Lower leg skin (tissue), 4 donors: ENCODE results near the gene OLFM2. TPM values are rescaled to one million over a fixed set of nuclear protein-coding genes. Genes with fewer than 3 reads are reported as not detected.

Experiments used
- DNase-seq, 2 donors: peaks; one replicate each; pipeline ENCODE4 v3.0.0-alpha.2; 2019; ENCODE audit warnings: low spot score in 2 of 2
- H3K4me3 ChIP-seq: fragments of 200-600 bp; sonication (generic); 2 replicates; pipeline ENCODE4 v1.5.1; 2017; ENCODE audit warnings: mild to moderate bottlenecking, low read depth; ENCODE audit not compliant: poor library complexity, severe bottlenecking
- CTCF ChIP-seq, 3 donors: fragments of 450-650 bp; IDR thresholded peaks; one replicate each; pipeline ENCODE4 v1.5.1; 2016; ENCODE audit warnings: antibody characterized with exemption in 3 of 3, mild to moderate bottlenecking in 3 of 3, moderate library complexity in 2 of 3
- POLR2A ChIP-seq, 2 donors: fragments of 450-650 bp; IDR thresholded peaks; one replicate each; pipeline ENCODE4 v1.6.1; 2016 to 2017; ENCODE audit warnings: antibody characterized with exemption in 2 of 2, mild to moderate bottlenecking in 1 of 2, moderate library complexity in 1 of 2
- WGBS, 2 donors: methylation state at CpG; one replicate each; pipeline ENCODE4 v1.1.5; 2018; 5-methylcytosine and 5-hydroxymethylcytosine counted together
- intact Hi-C: fragments of 100-400 bp; cut with DNase I; formaldehyde crosslinking; loops from one replicate; pipeline ENCODE4 v1.15.0; 2023; ENCODE audit warnings: low total_unique reads
- total RNA-seq, 4 donors: library from RNA; depleted of rRNA; stranded (reverse); fragments of >200 nt; gene quantifications; one replicate each; pipeline ENCODE4 v1.1.0, GENCODE V29; 2016

Gene OLFM2
- total RNA-seq, 4 donors from 2014 or later = 94.8 to 157 (median 112) TPM

DNA sequence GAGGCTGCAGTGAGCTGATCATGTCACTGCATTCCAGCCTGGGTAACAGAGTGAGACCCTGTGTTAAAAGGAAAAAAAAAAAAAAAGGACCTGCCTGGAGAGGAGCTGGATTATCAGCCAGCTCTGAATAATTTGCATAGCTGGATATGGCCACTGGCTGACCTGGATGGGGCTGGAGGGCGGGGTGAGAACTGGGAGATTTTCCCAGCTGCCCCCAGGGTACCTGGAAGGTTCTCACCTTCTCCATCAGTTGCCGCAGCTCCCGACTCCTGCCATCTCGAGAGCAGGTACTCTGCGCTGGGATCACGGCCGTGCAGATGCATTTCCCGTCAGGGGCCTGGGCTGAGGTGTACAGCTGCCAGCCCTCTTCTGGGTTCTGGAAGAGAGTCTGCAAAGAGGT, 75.9 kb downstream of the OLFM2 start:
- intact Hi-C loops = no loop called here
- WGBS, 2 donors = 76% methylated on average over 8 of the region's 8 CpGs
- no peak for TF ChIP-seq CTCF (IDR thresholded peaks at IDR 0.05)
- no peak for TF ChIP-seq POLR2A (IDR thresholded peaks at IDR 0.05)
- no peak overlapping the region for H3K4me3 ChIP-seq
- no peak for DNase-seq

- no peak for DNase-seq
- H3K4me3 ChIP-seq = no peak overlapping the region
- intact Hi-C loops = no loop called here
- TF ChIP-seq POLR2A (IDR thresholded peaks at IDR 0.05) = no peak
- TF ChIP-seq CTCF (IDR thresholded peaks at IDR 0.05) = no peak
Observed at GRCh38 chr19:9858766-9859165, 77.5 kb downstream of the OLFM2 start.

GRCh38 chr19:9857920-9858746, 78.2 kb downstream of the OLFM2 start:
- H3K4me3 ChIP-seq = no peak overlapping the region
- no peak for TF ChIP-seq CTCF (IDR thresholded peaks at IDR 0.05)
- TF ChIP-seq POLR2A (IDR thresholded peaks at IDR 0.05) = no peak
- 77 to 85% methylated on average over 10 of the region's 10 CpGs for WGBS, 2 donors
- DNase-seq = no peak
- intact Hi-C loops = no loop called here

- intact Hi-C loops = no loop called here
- no peak overlapping the region for H3K4me3 ChIP-seq
- DNase-seq = no peak
- TF ChIP-seq POLR2A (IDR thresholded peaks at IDR 0.05) = no peak
- TF ChIP-seq CTCF (IDR thresholded peaks at IDR 0.05) = no peak
- WGBS, 2 donors = 88 to 94% methylated on average over 13 of the region's 13 CpGs
Observed at GRCh38 chr19:9857076-9857721, 79.1 kb downstream of the OLFM2 start.

GRCh38 chr19:9856609-9857008, 79.7 kb downstream of the OLFM2 start:
- intact Hi-C loops = no loop called here
- WGBS, 2 donors = 96 to 99% methylated on average over 8 to 9 of the region's 9 CpGs
- H3K4me3 ChIP-seq = no peak overlapping the region
- TF ChIP-seq POLR2A (IDR thresholded peaks at IDR 0.05) (no peak), CTCF (IDR thresholded peaks at IDR 0.05) (no peak)
- DNase-seq = no peak
